GM18526 (cell line): Measurements from ENCODE around the gene TBC1D3G.
"Not testable (repeated sequence)": the region's sequence is repeated elsewhere in the genome, so short reads cannot be mapped to it uniquely, and the experiment has no call there.

Experiments
- POLR2A ChIP-seq: IDR thresholded peaks from 3 replicates; pipeline ENCODE4 v1.6.1; 2011; ENCODE audit not compliant: insufficient read length; ENCODE audit errors: extremely low read depth

Gene TBC1D3G

GRCh38 chr17:36323584-36323983 is at the start of gene TBC1D3G:
Gene TBC1D3G (plus strand): TSS chr17:36323884. CDS start chr17:36325412, 1,528 bp downstream.
- TF ChIP-seq POLR2A = not testable (repeated sequence)
